OCI-LY1 (cell line): ENCODE measurements around the gene KRT26.

Source experiments
- H2AFZ ChIP-seq: fragments of 200-600 bp; sonication (generic), shearing (Covaris generic); 2 replicates; pipeline ENCODE4 v1.6.0; 2014; ENCODE audit warnings: antibody characterized with exemption, mild to moderate bottlenecking, low read length
- H3F3A ChIP-seq: fragments of 200-600 bp; sonication (generic), shearing (Covaris generic); 2 replicates; pipeline ENCODE4 v1.6.0; 2014; ENCODE audit warnings: mild to moderate bottlenecking, antibody characterized with exemption, low read length, moderate library complexity; ENCODE audit not compliant: insufficient read depth
- H3K27ac ChIP-seq: fragments of 200-600 bp; sonication (generic); 2 replicates; pipeline ENCODE4 v1.5.1; 2014; ENCODE audit warnings: low read length, mixed run types, mild to moderate bottlenecking, low read depth; ENCODE audit not compliant: poor library complexity, severe bottlenecking
- H3K27me3 ChIP-seq: fragments of 200-600 bp; sonication (generic); 2 replicates; pipeline ENCODE4 v1.6.0; 2014; ENCODE audit warnings: antibody characterized with exemption, mild to moderate bottlenecking, low read length, moderate library complexity; ENCODE audit not compliant: insufficient read depth
- H3K36me3 ChIP-seq: fragments of 200-600 bp; sonication (generic); 2 replicates; pipeline ENCODE4 v1.6.1; 2014; ENCODE audit warnings: mild to moderate bottlenecking, antibody characterized with exemption, low read length, moderate library complexity, mixed read lengths; ENCODE audit not compliant: insufficient read depth
- H3K4me1 ChIP-seq: fragments of 200-600 bp; sonication (generic); 2 replicates; pipeline ENCODE4 v1.5.1; 2014; ENCODE audit warnings: mild to moderate bottlenecking, low read length, moderate library complexity; ENCODE audit not compliant: insufficient read depth, severe bottlenecking
- H3K4me2 ChIP-seq: fragments of 200-600 bp; sonication (generic), shearing (Covaris generic); 2 replicates; pipeline ENCODE4 v1.6.1; 2014; ENCODE audit warnings: low read length
- H3K4me3 ChIP-seq: fragments of 200-600 bp; sonication (generic); 2 replicates; pipeline ENCODE4 v1.5.1; 2014; ENCODE audit warnings: low read length, low read depth, mild to moderate bottlenecking, mixed read lengths; ENCODE audit not compliant: poor library complexity, severe bottlenecking
- H3K79me2 ChIP-seq: fragments of 200-600 bp; shearing (Covaris generic); 2 replicates; pipeline ENCODE4 v1.6.1; 2016; ENCODE audit warnings: mixed run types, low read length, mixed read lengths; ENCODE audit not compliant: insufficient read depth
- H3K9ac ChIP-seq: fragments of 200-600 bp; sonication (generic), shearing (Covaris generic); 2 replicates; pipeline ENCODE4 v1.6.1; 2014; ENCODE audit warnings: mild to moderate bottlenecking, low read length, mixed read lengths
- H3K9me2 ChIP-seq: fragments of 200-600 bp; sonication (generic), shearing (Covaris generic); 2 replicates; pipeline ENCODE4 v1.6.1; 2014; ENCODE audit warnings: low read depth, mild to moderate bottlenecking, low read length, mixed read lengths
- H3K9me3 ChIP-seq: fragments of 200-600 bp; shearing (Covaris generic); 2 replicates; pipeline ENCODE4 v1.6.1; 2014; ENCODE audit warnings: low read length, mixed read lengths
- H4K20me1 ChIP-seq: fragments of 200-600 bp; sonication (generic), shearing (Covaris generic); 2 replicates; pipeline ENCODE4 v1.6.0; 2016; ENCODE audit warnings: mild to moderate bottlenecking, low read length; ENCODE audit not compliant: insufficient read depth
- EZH2 ChIP-seq: fragments of 200-600 bp; sonication (generic), shearing (Covaris generic); IDR thresholded peaks from 2 replicates; pipeline ENCODE4 v1.8.0; 2017; ENCODE audit warnings: borderline replicate concordance, mixed run types, mild to moderate bottlenecking, antibody characterized with exemption, low read length, moderate library complexity, mixed read lengths
- TF ChIP-seq, protein P1 (sequence below): fragments of 200-600 bp; sonication (generic), shearing (Covaris generic); IDR thresholded peaks from 2 replicates; pipeline ENCODE4 v1.5.1; 2017; ENCODE audit warnings: mild to moderate bottlenecking, antibody characterized with exemption, low read length, moderate library complexity, mixed read lengths

The KRT26 gene

DNA sequence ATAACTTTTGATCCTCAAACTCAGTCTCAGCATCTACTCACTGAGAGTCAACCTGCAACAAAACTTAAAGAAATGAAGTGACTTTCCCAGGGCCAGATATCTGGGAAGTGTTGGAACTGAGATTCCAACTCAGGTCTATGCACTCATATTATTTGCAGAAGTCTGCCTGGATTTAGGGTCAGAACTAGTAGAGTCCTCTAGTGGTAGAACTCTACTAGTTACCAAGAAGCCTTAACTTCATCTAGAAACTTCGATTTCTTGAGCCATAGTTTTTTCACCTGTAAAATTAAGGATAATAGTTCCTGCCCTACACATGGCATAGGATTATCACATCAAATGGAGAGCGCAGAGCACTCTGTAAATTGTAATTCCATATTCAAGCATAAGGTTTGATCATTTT is 45.1 kb downstream of the KRT26 start:
- H4K20me1 ChIP-seq: no peaks in the 10 kb centered on the region
- TF ChIP-seq EZH2: no peak
- TF ChIP-seq, protein P1, sequence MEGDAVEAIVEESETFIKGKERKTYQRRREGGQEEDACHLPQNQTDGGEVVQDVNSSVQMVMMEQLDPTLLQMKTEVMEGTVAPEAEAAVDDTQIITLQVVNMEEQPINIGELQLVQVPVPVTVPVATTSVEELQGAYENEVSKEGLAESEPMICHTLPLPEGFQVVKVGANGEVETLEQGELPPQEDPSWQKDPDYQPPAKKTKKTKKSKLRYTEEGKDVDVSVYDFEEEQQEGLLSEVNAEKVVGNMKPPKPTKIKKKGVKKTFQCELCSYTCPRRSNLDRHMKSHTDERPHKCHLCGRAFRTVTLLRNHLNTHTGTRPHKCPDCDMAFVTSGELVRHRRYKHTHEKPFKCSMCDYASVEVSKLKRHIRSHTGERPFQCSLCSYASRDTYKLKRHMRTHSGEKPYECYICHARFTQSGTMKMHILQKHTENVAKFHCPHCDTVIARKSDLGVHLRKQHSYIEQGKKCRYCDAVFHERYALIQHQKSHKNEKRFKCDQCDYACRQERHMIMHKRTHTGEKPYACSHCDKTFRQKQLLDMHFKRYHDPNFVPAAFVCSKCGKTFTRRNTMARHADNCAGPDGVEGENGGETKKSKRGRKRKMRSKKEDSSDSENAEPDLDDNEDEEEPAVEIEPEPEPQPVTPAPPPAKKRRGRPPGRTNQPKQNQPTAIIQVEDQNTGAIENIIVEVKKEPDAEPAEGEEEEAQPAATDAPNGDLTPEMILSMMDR: peak; percentile 42
- H3K36me3 ChIP-seq: no peaks in the 10 kb centered on the region
- no peaks in the 10 kb centered on the region for H3K9me3 ChIP-seq
- H3K79me2 ChIP-seq: no peaks in the 10 kb centered on the region
- H3K9me2 ChIP-seq: no peaks in the 10 kb centered on the region
- H3F3A ChIP-seq: no peaks in the 10 kb centered on the region
- no peak overlapping the region for H3K4me3 ChIP-seq
- peaks cover 7% of the 10 kb centered on the region for H3K4me1 ChIP-seq
- H3K4me2 ChIP-seq: no peak overlapping the region
- no peak overlapping the region for H2AFZ ChIP-seq
- H3K27me3 ChIP-seq: no peaks in the 10 kb centered on the region; the same call in 1 of the 2 replicates
- no peak overlapping the region for H3K9ac ChIP-seq
- H3K27ac ChIP-seq: no peak overlapping the region

DNA sequence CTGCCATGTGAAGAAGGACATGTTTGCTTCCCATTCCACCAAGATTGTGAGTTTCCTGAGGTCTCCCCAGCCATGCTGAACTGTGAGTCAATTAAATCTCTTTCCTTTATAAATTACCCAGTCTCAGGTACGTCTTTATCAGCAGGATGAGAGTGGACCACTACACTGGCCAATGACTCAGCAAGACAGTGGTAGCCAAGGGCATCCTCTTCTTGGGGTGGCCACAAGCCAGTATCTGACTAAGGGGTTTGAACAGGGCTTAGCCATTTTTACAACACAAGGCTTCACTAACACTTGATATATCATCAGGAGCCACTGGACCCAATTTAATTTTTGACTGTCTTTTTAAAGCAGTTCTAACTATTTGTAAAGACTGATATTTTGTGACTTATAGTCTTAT is 47.3 kb downstream of the KRT26 start:
- H3K27ac ChIP-seq: no peak overlapping the region
- no peaks in the 10 kb centered on the region for H4K20me1 ChIP-seq
- no peak overlapping the region for H3K4me3 ChIP-seq
- no peaks in the 10 kb centered on the region for H3F3A ChIP-seq
- H3K27me3 ChIP-seq: no peaks in the 10 kb centered on the region; the same call in 1 of the 2 replicates
- no peaks in the 10 kb centered on the region for H3K79me2 ChIP-seq
- H2AFZ ChIP-seq: no peak overlapping the region
- no peak overlapping the region for H3K9ac ChIP-seq
- no peak for TF ChIP-seq EZH2
- TF ChIP-seq, protein P1: no peak
- H3K4me2 ChIP-seq: no peak overlapping the region
- H3K9me3 ChIP-seq: no peaks in the 10 kb centered on the region
- H3K4me1 ChIP-seq: peaks cover 7% of the 10 kb centered on the region
- no peaks in the 10 kb centered on the region for H3K9me2 ChIP-seq
- no peaks in the 10 kb centered on the region for H3K36me3 ChIP-seq

DNA sequence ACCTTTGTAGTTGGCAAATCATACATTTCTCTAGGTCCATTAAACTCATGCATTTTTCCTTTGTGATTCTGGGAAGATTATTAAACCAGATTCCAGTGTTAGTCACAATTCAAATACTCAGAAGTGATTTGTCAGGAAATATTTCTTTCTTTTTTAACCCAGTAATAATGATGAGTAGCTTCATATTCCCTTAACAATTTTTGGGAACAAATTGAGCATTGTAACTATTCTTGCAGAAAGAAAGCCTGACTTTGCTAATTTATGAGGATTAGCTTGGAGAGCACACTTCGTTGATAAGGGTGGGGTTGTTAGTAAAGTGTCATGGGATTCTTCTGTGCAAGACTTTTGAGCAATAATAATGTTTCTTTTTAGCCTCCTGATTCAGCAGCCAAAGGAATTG is 49.8 kb downstream of the KRT26 start:
- Histone ChIP-seq H3K9ac (no peak overlapping the region), H3K4me2 (no peak overlapping the region), H3K9me3 (no peaks in the 10 kb centered on the region), H3K79me2 (no peaks in the 10 kb centered on the region), H4K20me1 (no peaks in the 10 kb centered on the region), H3K36me3 (no peaks in the 10 kb centered on the region), H3K4me3 (no peak overlapping the region), H3K9me2 (no peaks in the 10 kb centered on the region), H3K27me3 (no peaks in the 10 kb centered on the region; the same call in 1 of the 2 replicates), H3F3A (no peaks in the 10 kb centered on the region), H3K27ac (no peak overlapping the region), H2AFZ (no peak overlapping the region), H3K4me1 (no peaks in the 10 kb centered on the region)
- TF ChIP-seq, protein P1: no peak
- TF ChIP-seq EZH2: no peak
